Left ventricle myocardium superior (tissue), 1 donor: ENCODE measurements around the gene MROH2B. TPM values are rescaled to one million over a fixed set of nuclear protein-coding genes. Genes with fewer than 3 reads are reported as not detected.
A peak's percentile ranks its signal among the peaks of the same experiment; 100 is the strongest.

Source experiments
- ATAC-seq: fragments of 200-7000 bp; cut with Tn5 transposase; one replicate; pipeline ENCODE4 v1.9.1; 2020; ENCODE audit warnings: mild to moderate bottlenecking, moderate library complexity
- DNase-seq: peaks from one replicate; pipeline ENCODE4 v3.0.0-alpha.2; 2020
- intact Hi-C: fragments of 100-400 bp; cut with micrococcal nuclease; formaldehyde crosslinking; loops from one replicate; pipeline ENCODE4 v1.11.0; 2022
- total RNA-seq: library from RNA; stranded (reverse); fragmentation: NEBNext Ultra II Directional; extraction: Animal tissue kit (Norgen Biotek cat#: 25700); gene quantifications from one replicate; pipeline ENCODE4 v1.2.1, GENCODE V29; 2021
- donor health status: DM: no; HTN: yes; CAD: no; lungs with severe emphysema.

MROH2B gene
- total RNA-seq, 1 donor from 2014 or later = not detected

DNA sequence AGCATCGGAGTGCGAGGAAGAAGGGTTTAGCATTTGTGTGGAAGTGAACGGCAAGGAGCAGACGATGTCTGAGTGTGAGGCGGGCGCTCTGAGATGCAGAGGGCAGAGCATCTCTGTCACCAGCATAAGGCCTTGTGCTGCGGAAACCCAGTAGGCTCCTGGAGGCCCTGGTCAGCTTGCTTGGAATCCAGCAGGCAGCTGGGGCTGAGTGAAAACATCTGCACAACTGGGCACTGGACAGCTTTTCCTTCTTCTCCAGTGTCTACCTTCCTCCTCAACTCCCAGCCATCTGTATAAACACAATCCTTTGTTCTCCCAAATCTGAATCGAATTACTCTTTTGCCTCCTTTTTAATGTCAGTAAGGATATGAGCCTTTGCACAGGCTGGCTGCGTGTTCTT lies 89.7 kb downstream of the MROH2B start:
- no peak for DNase-seq
- intact Hi-C loops = no loop called here
- peak; percentile 28 for ATAC-seq

DNA sequence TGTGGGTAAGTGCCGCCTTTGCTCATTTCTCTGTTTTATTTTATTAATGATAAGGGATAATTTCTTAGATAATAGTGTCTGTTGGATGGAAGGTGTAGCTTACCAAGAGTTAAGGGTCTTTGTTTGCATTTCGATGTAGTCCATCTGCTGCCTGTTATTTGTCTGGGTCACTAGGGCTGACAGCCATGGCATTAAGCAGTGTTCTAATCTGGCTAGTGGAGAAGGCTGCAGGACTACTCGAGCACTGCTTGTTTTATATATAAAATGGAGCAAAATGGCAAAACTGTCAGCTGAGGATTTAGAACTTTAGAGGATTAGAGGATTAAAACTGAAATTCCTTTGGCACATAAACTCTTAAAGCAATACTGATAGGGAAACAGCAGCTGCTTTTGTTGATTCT lies 94.3 kb downstream of the MROH2B start:
- intact Hi-C loops = no loop called here
- DNase-seq = no peak
- ATAC-seq = no peak

DNA sequence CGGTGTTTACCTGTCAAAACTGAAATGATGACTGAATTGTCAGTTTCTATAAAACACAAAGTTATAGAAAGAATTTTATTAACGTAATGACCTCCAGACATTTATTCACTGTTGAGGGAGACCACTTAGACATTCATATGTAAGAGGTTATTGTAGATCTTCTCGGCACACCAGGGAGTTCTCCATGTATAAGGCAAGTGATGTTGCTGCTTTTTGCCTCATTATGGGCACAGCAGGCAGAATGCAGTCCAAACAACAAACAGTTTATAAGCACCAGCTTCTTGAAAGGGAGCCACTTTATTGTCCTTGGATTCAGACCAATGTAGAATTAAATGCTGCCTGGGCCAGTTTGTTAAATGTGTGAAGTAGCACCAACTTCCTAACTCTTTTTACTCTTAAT lies 95.1 kb downstream of the MROH2B start:
- ATAC-seq (no peak), DNase-seq (no peak)
- intact Hi-C loops = no loop called here

DNA sequence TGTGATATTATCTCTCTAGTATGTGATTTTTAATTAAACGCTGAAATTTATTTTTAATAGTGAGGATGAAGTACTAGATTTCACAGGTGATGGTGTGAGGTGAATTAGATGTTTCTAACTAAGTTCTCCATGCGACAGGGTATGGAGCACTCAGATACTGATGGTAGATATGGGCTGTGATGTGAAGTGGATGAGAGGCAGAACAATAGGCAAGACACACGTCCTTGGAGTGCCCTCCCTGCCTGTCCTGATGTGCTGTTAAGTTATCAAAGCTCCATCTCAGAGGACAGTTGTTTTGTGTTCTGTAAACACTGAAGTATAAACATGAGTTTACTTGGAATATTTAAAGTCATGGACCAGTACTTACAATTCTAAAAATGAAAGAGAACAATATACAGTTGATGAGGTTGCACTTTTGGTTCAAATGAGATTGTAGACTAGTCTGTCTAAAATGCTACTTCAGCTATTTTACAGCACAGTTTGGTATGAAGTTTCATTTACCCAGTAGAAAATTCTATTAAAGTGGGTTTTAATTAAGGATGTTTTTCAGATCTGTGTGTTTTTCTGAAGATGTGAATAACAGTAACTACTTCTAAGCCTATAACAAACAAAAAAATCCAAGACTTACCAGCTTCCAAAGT lies 97.7 kb downstream of the MROH2B start:
- intact Hi-C loops = no loop called here
- DNase-seq (no peak), ATAC-seq (no peak)

GRCh38 chr5:40972434-40972833 lies 98.7 kb downstream of the MROH2B start:
- DNase-seq = no peak
- intact Hi-C loops = no loop called here
- ATAC-seq = no peak

- intact Hi-C loops = no loop called here
- peak; percentile 65 for ATAC-seq
These were observed 108.8 kb downstream of the MROH2B start for GRCh38 chr5:40962207-40962955.

DNA sequence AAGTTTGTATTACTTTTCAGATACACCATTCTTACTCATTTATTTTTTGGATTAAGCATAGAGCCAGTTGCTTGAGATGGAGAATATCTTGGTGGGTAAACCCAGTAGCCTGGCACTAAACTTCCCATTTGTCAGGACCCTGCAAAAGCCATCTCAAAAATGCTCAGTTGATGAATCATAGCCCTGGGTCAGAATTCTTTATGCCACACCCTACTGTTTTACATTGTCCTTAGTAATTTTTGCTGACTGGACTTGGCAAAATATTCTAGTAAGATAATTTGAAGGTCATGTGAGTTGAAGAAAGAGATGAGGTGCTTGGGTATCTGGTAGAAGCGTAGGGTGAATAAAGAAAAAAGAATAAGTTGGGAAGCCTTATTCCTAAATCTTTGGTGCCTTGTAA lies 111.1 kb downstream of the MROH2B start:
- intact Hi-C loops = no loop called here
- ATAC-seq (no peak), DNase-seq (no peak)

More at GRCh38 chr5:40962207-40962955, 108.8 kb downstream of the MROH2B start:
- DNase-seq = no peak

- intact Hi-C loops = no loop called here
- no peak for DNase-seq
- no peak for ATAC-seq
These were observed 112.3 kb downstream of the MROH2B start for GRCh38 chr5:40958811-40959210.

GRCh38 chr5:40957048-40957447 lies 114.1 kb downstream of the MROH2B start:
- intact Hi-C loops = no loop called here
- DNase-seq (no peak), ATAC-seq (no peak)

DNA sequence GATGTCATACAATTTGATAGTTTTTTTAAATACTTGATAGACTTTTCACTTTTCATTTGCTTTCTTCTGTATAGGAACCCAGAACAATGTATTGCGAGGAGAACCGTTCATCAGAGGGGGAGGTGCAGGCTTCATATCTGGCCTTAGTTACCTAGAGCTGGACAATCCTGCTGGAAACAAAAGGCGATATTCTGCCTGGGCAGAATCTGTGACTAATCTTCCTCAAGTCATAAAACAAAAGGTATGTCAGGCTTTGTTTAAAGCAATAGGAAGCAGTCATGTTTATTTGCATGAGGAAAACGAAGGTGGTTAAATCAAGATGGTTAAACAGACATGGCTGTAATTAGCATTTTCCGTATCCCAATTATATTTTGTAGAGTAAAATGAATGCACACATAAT lies 115.8 kb downstream of the MROH2B start:
- ATAC-seq (no peak), DNase-seq (no peak)
- intact Hi-C loops = no loop called here

Other genes with a start within 250 kb of the MROH2B start
- gene RPL37, start 236.1 kb downstream of the MROH2B start, total RNA-seq = 619 TPM
- 6.4 TPM for gene CARD6, start 230.0 kb downstream of the MROH2B start, total RNA-seq
- 199 TPM for gene C7, start 161.8 kb downstream of the MROH2B start, total RNA-seq
- 44.6 TPM for gene C6, start 142.2 kb upstream of the MROH2B start, total RNA-seq